H9 (cell line): ENCODE data around the gene ADAMTS16. TPM values are rescaled to one million over a fixed set of nuclear protein-coding genes. Genes with fewer than 3 reads are reported as not detected.

Experiments
- DNase-seq: peaks from one replicate; pipeline ENCODE4 v3.0.0-alpha.2; 2017
- H2AFZ ChIP-seq: one replicate; pipeline ENCODE4 v1.6.1; 2013; ENCODE audit warnings: mild to moderate bottlenecking, low read length, control low read depth, moderate library complexity
- H2AK5ac ChIP-seq: 2 replicates; pipeline ENCODE4 v1.6.1; 2013; ENCODE audit warnings: low read length, control low read depth, mixed read lengths; ENCODE audit not compliant: insufficient read length
- H2BK120ac ChIP-seq: one replicate; pipeline ENCODE4 v1.6.1; 2013; ENCODE audit warnings: low read depth, mild to moderate bottlenecking, low read length, control low read depth, inconsistent platforms; ENCODE audit not compliant: poor library complexity, severe bottlenecking
- H2BK12ac ChIP-seq: 2 replicates; pipeline ENCODE4 v1.6.1; 2013; ENCODE audit warnings: low read length, control low read depth, mixed read lengths, low read depth; ENCODE audit not compliant: insufficient read length
- H2BK15ac ChIP-seq: 2 replicates; pipeline ENCODE4 v1.6.1; 2013; ENCODE audit warnings: low read depth, low read length, control low read depth
- H2BK20ac ChIP-seq: one replicate; pipeline ENCODE4 v1.6.1; 2013; ENCODE audit warnings: low read depth, mild to moderate bottlenecking, low read length, control low read depth, inconsistent platforms; ENCODE audit not compliant: poor library complexity, severe bottlenecking
- H2BK5ac ChIP-seq: 2 replicates; pipeline ENCODE4 v1.6.1; 2013; ENCODE audit warnings: low read length, control low read depth, mixed read lengths; ENCODE audit not compliant: insufficient read length
- H3K14ac ChIP-seq: 2 replicates; pipeline ENCODE4 v1.6.1; 2013; ENCODE audit warnings: low read length, control low read depth; ENCODE audit not compliant: insufficient read depth
- H3K18ac ChIP-seq: 2 replicates; pipeline ENCODE4 v1.6.1; 2013; ENCODE audit warnings: low read depth, mild to moderate bottlenecking, mixed read lengths, low read length, control low read depth; ENCODE audit not compliant: insufficient read length
- H3K23ac ChIP-seq: 2 replicates; pipeline ENCODE4 v1.6.1; 2013; ENCODE audit warnings: low read length, control low read depth, mixed read lengths, low read depth; ENCODE audit not compliant: insufficient read length
- H3K23me2 ChIP-seq: 2 replicates; pipeline ENCODE4 v1.6.1; 2013; ENCODE audit warnings: low read depth, mild to moderate bottlenecking, mixed read lengths, low read length, control low read depth; ENCODE audit not compliant: insufficient read length, poor library complexity, severe bottlenecking
- H3K27ac ChIP-seq: 2 replicates; pipeline ENCODE4 v1.5.1; 2013; ENCODE audit warnings: low read length, control low read depth, mixed read lengths, low read depth; ENCODE audit not compliant: insufficient read length
- H3K27me3 ChIP-seq: 2 replicates; pipeline ENCODE4 v1.6.1; 2013; ENCODE audit warnings: low read length, control low read depth, inconsistent platforms; ENCODE audit not compliant: insufficient read depth
- H3K4ac ChIP-seq: 2 replicates; pipeline ENCODE4 v1.6.1; 2013; ENCODE audit warnings: low read depth, mild to moderate bottlenecking, control low read depth, inconsistent platforms, low read length, moderate library complexity
- H3K4me1 ChIP-seq: 2 replicates; pipeline ENCODE4 v1.6.1; 2013; ENCODE audit warnings: low read length, control low read depth, inconsistent platforms; ENCODE audit not compliant: insufficient read depth
- H3K4me2 ChIP-seq: 2 replicates; pipeline ENCODE4 v1.6.1; 2013; ENCODE audit warnings: low read length, control low read depth, mixed read lengths; ENCODE audit not compliant: insufficient read length, insufficient read depth
- H3K56ac ChIP-seq: 2 replicates; pipeline ENCODE4 v1.6.1; 2013; ENCODE audit warnings: low read depth, mild to moderate bottlenecking, mixed read lengths, low read length, control low read depth; ENCODE audit not compliant: insufficient read length
- H3K79me1 ChIP-seq: 2 replicates; pipeline ENCODE4 v1.6.1; 2013; ENCODE audit warnings: low read depth, mild to moderate bottlenecking, moderate library complexity, low read length, control low read depth, inconsistent platforms; ENCODE audit not compliant: insufficient read depth, poor library complexity, severe bottlenecking
- H3K79me2 ChIP-seq: 2 replicates; pipeline ENCODE4 v1.6.1; 2013; ENCODE audit warnings: low read length, control low read depth, inconsistent platforms; ENCODE audit not compliant: insufficient read depth
- H3K9ac ChIP-seq: 2 replicates; pipeline ENCODE4 v1.6.1; 2013; ENCODE audit warnings: low read length, control low read depth, mixed read lengths; ENCODE audit not compliant: insufficient read length; ENCODE audit errors: extremely low read depth
- H3K9me3 ChIP-seq: one replicate; pipeline ENCODE4 v1.6.1; 2013; ENCODE audit warnings: low read depth, low read length, inconsistent platforms; ENCODE audit not compliant: control insufficient read depth
- H3T11ph ChIP-seq: one replicate; pipeline ENCODE4 v1.6.1; 2013; ENCODE audit warnings: mild to moderate bottlenecking, low read length, control low read depth, inconsistent platforms
- H4K20me1 ChIP-seq: one replicate; pipeline ENCODE4 v1.6.1; 2013; ENCODE audit not compliant: control insufficient read depth, insufficient read length, insufficient read depth
- H4K5ac ChIP-seq: 2 replicates; pipeline ENCODE4 v1.6.1; 2013; ENCODE audit warnings: low read depth, mild to moderate bottlenecking, mixed read lengths, low read length, control low read depth; ENCODE audit not compliant: insufficient read length
- H4K8ac ChIP-seq: replicated peaks from 2 replicates; pipeline ENCODE4 v1.6.1; 2013; ENCODE audit warnings: low read length, control low read depth, mixed read lengths, low read depth; ENCODE audit not compliant: insufficient read length
- H4K91ac ChIP-seq: 2 replicates; pipeline ENCODE4 v1.6.1; 2013; ENCODE audit warnings: low read depth, mild to moderate bottlenecking, moderate library complexity, mixed read lengths, low read length, control low read depth; ENCODE audit not compliant: insufficient read length
- H3K27ac Mint-ChIP-seq, 3 experiments: 2 replicates in 2 of 3; 3 replicates in 1 of 3; pipeline ENCODE4 v1.8.0; 2020 to 2021; ENCODE audit warnings: mixed read lengths in 3 of 3, mild to moderate bottlenecking in 1 of 3, moderate library complexity in 1 of 3
- H3K27me3 Mint-ChIP-seq: 2 replicates; pipeline ENCODE4 v1.8.0; 2021; ENCODE audit warnings: low read depth, mild to moderate bottlenecking, moderate library complexity, mixed read lengths
- H3K36me3 Mint-ChIP-seq, 3 experiments: 2 replicates in 2 of 3; 3 replicates in 1 of 3; pipeline ENCODE4 v1.8.0; 2020 to 2021; ENCODE audit warnings: low read depth in 3 of 3, mixed read lengths in 3 of 3; ENCODE audit not compliant: insufficient read depth in 1 of 3
- H3K4me1 Mint-ChIP-seq, 2 experiments: 2 replicates each; pipeline ENCODE4 v1.8.0; 2020; ENCODE audit warnings: mixed read lengths in 2 of 2
- H3K4me3 Mint-ChIP-seq, 2 experiments: 2 replicates in 1 of 2; 3 replicates in 1 of 2; pipeline ENCODE4 v1.8.0; 2020 to 2021; ENCODE audit warnings: mild to moderate bottlenecking in 2 of 2, mixed read lengths in 2 of 2, moderate library complexity in 1 of 2
- H3K9me3 Mint-ChIP-seq, 2 experiments: 2 replicates in 1 of 2; 3 replicates in 1 of 2; pipeline ENCODE4 v1.8.0; 2020; ENCODE audit warnings: mild to moderate bottlenecking in 2 of 2, mixed read lengths in 2 of 2, moderate library complexity in 1 of 2
- CTCF ChIP-seq: fragments of 200-600 bp; sonication (generic); conservative IDR thresholded peaks from 3 replicates; pipeline ENCODE4 v1.8.0; 2021; ENCODE audit warnings: antibody characterized with exemption, mild to moderate bottlenecking
- WGBS: extraction: QIAGEN DNeasy Blood & Tissue Kit; methylation state at CpG from one replicate; pipeline ENCODE4 v1.1.7; 2013; ENCODE audit warnings: missing lambda C conversion rate, low lambda C conversion rate, mixed read lengths; ENCODE audit not compliant: insufficient read length; ENCODE audit errors: extremely low coverage; 5-methylcytosine and 5-hydroxymethylcytosine counted together
- total RNA-seq: library from RNA; stranded (reverse); gene quantifications from 2 replicates; pipeline ENCODE4 v1.2.1, GENCODE V29; 2021

The ADAMTS16 gene
- total RNA-seq, 1 experiment from 2014 or later = 4.5 TPM

GRCh38 chr5:5159282-5160103 is 19.4 kb downstream of the ADAMTS16 start:
- Histone ChIP-seq H2BK12ac (no peak overlapping the region), H3K27ac (no peak overlapping the region), H3K56ac (no peak overlapping the region), H3K79me2 (no peaks in the 10 kb centered on the region), H3K4me2 (no peak overlapping the region), H3K23me2 (no peaks in the 10 kb centered on the region), H2BK15ac (no peak overlapping the region), H3K79me1 (no peaks in the 10 kb centered on the region), H3K4ac (no peak overlapping the region), H2BK20ac (no peak overlapping the region), H4K20me1 (no peaks in the 10 kb centered on the region), H2AFZ (no peak overlapping the region), H2BK120ac (no peak overlapping the region), H3K18ac (no peak overlapping the region), H3K9ac (no peak overlapping the region), H4K8ac (no peak overlapping the region), H4K5ac (no peak overlapping the region), H3K14ac (no peak overlapping the region), H3K27me3 (no peaks in the 10 kb centered on the region), H3T11ph (no peak overlapping the region), H2AK5ac (no peak overlapping the region), H2BK5ac (no peak overlapping the region), H3K9me3 (no peaks in the 10 kb centered on the region), H4K91ac (no peak overlapping the region), H3K4me1 (peaks cover 3% of the 10 kb centered on the region; the same call in 1 of the 2 replicates), H3K23ac (no peak overlapping the region)
- H3K27ac Mint-ChIP-seq = no peak overlapping the region
- no peaks in the 10 kb centered on the region for H3K9me3 Mint-ChIP-seq
- WGBS = no CpG with 5 or more reads among the region's 5 CpGs
- no peaks in the 10 kb centered on the region; the same call in 1 of the 2 replicates for H3K27me3 Mint-ChIP-seq
- H3K36me3 Mint-ChIP-seq = no peaks in the 10 kb centered on the region
- DNase-seq = no peak
- TF ChIP-seq CTCF = no peak
- H3K4me1 Mint-ChIP-seq = peaks cover 0 to 8% of the 10 kb centered on the region in 2 experiments; a peak in 2 of 4 replicates
- H3K4me3 Mint-ChIP-seq = no peak overlapping the region
